GM12874 (cell line): ENCODE results near the gene CEP57L1.
A peak's percentile ranks its signal among the peaks of the same experiment; 100 is the strongest.

ENCODE experiments used
- CTCF ChIP-seq: IDR thresholded peaks from 2 replicates; pipeline ENCODE4 v1.5.1; 2011; ENCODE audit warnings: low read depth, mild to moderate bottlenecking, control low read depth, low read length, moderate library complexity; ENCODE audit not compliant: insufficient read depth

The CEP57L1 gene

GRCh38 chr6:109083657-109084056 is 11.7 kb upstream of the CEP57L1 start:
- TF ChIP-seq CTCF, result no peak

DNA sequence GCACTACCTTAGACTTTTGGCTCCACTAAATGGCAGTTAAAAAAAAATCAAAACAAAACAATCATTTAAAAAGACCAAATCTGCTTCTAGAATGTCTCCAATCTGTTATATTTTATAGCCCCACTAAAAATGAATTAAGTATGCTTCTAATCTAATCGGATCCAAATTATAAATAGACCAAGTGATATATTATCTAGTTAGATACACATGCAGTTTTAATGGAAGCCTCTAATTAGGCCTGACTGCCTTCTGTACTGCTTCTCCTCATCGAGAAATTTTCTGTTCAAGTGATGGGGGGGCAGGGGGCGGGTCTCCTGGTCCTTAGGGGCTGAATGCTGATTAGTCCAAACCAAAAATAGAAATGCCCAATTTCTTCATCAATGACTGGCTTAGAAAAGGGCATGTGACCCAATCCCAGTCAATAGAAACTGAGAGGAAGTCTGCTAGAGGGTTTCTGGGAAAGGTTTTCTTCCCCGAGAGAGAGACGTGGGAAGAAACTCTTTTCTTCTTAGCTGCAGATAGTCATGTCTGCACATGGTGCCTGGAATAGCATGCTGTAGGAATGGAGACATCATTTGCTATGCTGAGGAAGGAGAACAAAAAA is 7.5 kb upstream of the CEP57L1 start:
- TF ChIP-seq CTCF, result no peak

- TF ChIP-seq CTCF, result no peak
Measured at GRCh38 chr6:109088995-109089394, 6.3 kb upstream of the CEP57L1 start.

DNA sequence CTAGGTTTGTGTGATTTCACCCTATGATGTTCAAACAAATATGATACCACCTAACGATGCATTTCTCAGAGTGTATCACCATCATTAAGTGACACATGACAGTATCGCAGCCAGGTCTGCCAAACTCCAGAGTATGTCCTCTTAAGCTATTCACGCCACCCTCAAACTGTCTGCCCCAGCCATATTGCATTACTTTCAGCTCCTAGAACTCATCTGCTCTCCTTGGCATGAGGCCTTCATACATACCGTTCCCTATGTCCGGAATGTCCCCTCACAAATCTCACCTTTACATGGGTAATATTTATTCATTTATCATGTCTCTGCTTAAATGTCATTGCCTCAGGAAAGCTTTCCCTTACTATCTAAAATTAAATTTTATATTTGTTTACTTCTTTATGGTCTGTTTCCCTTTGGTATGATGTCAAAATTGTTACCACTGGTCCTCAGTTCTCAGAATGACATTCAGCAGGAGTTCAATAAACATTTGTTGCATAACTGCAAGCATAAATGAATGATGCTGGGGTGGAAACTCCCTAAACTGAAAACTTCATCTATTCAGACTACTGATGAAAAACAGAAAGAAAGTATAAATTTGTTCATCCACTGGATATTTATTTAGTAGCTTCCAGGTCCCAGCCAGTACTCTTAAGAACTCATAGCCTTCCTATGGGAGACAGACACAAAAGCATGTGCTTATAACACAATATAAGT is 3.8 kb upstream of the CEP57L1 start:
- no peak for TF ChIP-seq CTCF

GRCh38 chr6:109092074-109092473 is 3.2 kb upstream of the CEP57L1 start:
- TF ChIP-seq CTCF, result no peak

- no peak for TF ChIP-seq CTCF
Measured at GRCh38 chr6:109093732-109094415, 1.4 kb upstream of the CEP57L1 start.

GRCh38 chr6:109094416-109095035 is 781 bp upstream of the CEP57L1 start, which contains the start of gene SESN1:
Gene SESN1 (minus strand): TSS chr6:109094846. CDS start chr6:109094073, 773 bp downstream.
- 0 out of 2 replicates have a peak, but pooled peaks have one; percentile 6 for TF ChIP-seq CTCF
